Duodenal mucosa (tissue), 2 donors: ENCODE results near the gene TNFRSF1A.
A peak's percentile ranks its signal among the peaks of the same experiment; 100 is the strongest.

Source experiments
- H3K27ac ChIP-seq: one replicate; pipeline ENCODE4 v1.7.0; 2013; ENCODE audit warnings: low read depth, low read length
- H3K27me3 ChIP-seq, 2 donors: one replicate each; pipeline ENCODE4 v1.7.0; 2013; ENCODE audit warnings: low read length in 2 of 2, control low read depth in 1 of 2; ENCODE audit not compliant: insufficient read depth in 2 of 2, control insufficient read depth in 1 of 2
- H3K36me3 ChIP-seq, 2 donors: one replicate each; pipeline ENCODE4 v1.7.0; 2013; ENCODE audit warnings: low read length in 2 of 2, control low read depth in 1 of 2; ENCODE audit not compliant: insufficient read depth in 2 of 2, control insufficient read depth in 1 of 2
- H3K4me1 ChIP-seq, 2 donors: one replicate each; pipeline ENCODE4 v1.7.0; 2013; ENCODE audit warnings: low read length in 2 of 2, control low read depth in 1 of 2; ENCODE audit not compliant: insufficient read depth in 2 of 2, control insufficient read depth in 1 of 2
- H3K4me3 ChIP-seq, 2 donors: one replicate each; pipeline ENCODE4 v1.7.0; 2013; ENCODE audit warnings: low read length in 2 of 2, low read depth in 1 of 2
- H3K9ac ChIP-seq, 2 donors: one replicate each; pipeline ENCODE4 v1.7.0; 2013; ENCODE audit warnings: low read length in 2 of 2, low read depth in 1 of 2
- H3K9me3 ChIP-seq, 2 donors: one replicate each; pipeline ENCODE4 v1.7.0; 2013; ENCODE audit warnings: low read length in 2 of 2, control low read depth in 1 of 2; ENCODE audit not compliant: control insufficient read depth in 1 of 2

Gene TNFRSF1A

DNA sequence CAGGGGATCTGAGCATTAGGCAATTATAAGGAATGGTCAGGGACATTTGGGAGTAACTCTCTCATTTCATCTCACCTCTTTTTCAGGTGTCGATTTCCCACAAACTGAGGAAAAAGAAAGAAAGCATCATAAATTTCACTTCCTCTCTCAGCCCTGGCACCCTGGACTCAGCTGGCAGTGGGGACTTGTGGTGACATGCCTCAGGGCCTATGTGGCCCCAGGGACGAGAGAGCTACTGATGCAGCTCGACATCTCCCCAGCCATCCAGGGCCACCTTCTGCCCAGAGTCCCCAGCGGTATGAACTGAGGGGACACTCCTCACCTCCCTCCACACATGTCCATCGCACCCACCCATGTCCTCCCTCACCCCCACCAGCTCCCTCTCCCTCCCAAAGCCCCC is 11.7 kb downstream of the TNFRSF1A start:
- Histone ChIP-seq H3K27ac (no peak overlapping the region), H3K9ac (no peak overlapping the region), H3K4me1 (peaks cover 44 to 48% of the 10 kb centered on the region in 2 donors), H3K27me3 (no peaks in the 10 kb centered on the region), H3K36me3 (peaks cover 50 to 83% of the 10 kb centered on the region in 2 donors), H3K4me3 (no peak overlapping the region), H3K9me3 (no peaks in the 10 kb centered on the region)

- peaks cover 44 to 46% of the 10 kb centered on the region in 2 donors for H3K4me1 ChIP-seq
- H3K27ac ChIP-seq: no peak overlapping the region
- no peaks in the 10 kb centered on the region for H3K9me3 ChIP-seq
- no peak overlapping the region for H3K9ac ChIP-seq
- peaks cover 50 to 82% of the 10 kb centered on the region in 2 donors for H3K36me3 ChIP-seq
- H3K4me3 ChIP-seq: no peak overlapping the region
- H3K27me3 ChIP-seq: no peaks in the 10 kb centered on the region
These were observed 12.2 kb downstream of the TNFRSF1A start for GRCh38 chr12:6329703-6330064.

DNA sequence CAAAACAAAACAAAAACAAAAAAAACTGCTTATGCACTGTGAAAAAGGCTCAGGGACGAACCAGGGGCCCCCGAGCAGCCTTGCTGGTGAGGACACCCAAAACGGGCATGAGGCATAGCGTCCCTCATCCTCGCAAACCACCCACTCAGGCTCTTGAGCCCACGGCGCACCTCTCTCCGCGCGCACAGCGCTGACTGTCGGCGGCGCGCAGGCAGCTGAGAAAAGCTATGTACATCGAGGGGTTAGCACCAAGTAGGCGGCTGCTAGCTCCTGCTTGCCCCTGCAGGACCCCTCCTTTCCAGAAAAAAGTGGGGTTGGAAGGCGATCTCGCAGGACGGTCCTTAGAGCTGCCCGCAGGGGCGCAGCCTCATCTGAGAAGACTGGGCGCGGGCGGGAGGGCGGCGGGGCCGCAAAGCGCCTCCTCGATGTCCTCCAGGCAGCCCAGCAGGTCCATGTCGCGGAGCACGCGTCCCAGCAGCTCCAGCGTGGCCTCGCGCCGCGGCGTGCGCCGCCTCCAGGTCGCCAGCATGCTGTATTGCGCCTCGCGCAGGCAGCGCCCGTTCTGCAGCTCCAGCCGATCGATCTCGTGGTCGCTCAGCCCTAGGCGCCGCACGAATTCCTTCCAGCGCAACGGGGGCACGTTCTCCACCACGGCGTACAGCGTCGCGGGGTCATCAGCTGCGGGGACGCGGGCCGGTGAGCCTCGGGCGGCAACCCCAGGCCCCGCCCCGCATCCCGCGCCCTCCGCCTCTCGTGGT is 12.8 kb downstream of the TNFRSF1A start:
- Histone ChIP-seq H3K36me3 (peaks cover 48 to 76% of the 10 kb centered on the region in 2 donors), H3K27ac (no peak overlapping the region), H3K4me1 (peaks cover 43 to 45% of the 10 kb centered on the region in 2 donors), H3K9ac (no peak overlapping the region), H3K4me3 (no peak overlapping the region), H3K27me3 (no peaks in the 10 kb centered on the region), H3K9me3 (no peaks in the 10 kb centered on the region)

DNA sequence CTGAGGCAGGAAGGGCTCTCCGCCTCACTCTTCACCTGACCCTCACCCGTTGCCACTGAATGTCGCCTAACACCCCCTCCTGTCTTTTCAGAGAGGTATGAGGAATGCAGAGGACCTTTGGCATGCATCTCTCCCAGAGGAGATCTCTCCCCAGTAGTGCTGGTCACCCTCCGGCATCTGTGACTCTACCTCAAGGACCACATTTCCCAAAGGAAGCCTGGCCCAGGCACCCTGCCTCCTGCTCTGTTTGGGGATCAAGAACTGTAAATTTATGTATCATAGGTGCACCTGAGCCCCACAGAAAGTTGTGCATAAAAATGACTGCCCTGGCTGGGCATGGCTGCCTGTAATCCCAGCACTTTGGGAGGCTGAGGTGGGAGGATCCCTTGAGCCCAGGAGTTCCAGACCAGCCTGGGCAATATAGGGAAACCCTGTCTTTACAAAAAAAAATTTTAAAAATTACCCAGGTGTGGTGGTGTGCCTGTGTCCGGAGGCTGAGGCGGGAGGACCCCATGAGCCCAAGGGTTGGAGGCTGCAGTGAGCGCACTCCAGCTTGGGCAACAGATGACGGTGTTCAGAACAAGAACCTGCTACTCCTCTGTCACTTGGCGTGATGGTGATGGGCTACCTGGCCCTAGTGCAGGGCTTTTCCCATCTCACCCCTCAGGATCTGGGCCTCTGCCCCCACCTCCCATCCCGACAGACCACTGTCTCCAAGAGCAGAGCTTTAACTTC is 13.7 kb downstream of the TNFRSF1A start:
- Histone ChIP-seq H3K9me3 (no peaks in the 10 kb centered on the region), H3K4me3 (no peak overlapping the region), H3K4me1 (peaks cover 41 to 43% of the 10 kb centered on the region in 2 donors), H3K36me3 (peaks cover 39 to 67% of the 10 kb centered on the region in 2 donors), H3K9ac (no peak overlapping the region), H3K27ac (no peak overlapping the region), H3K27me3 (no peaks in the 10 kb centered on the region)

GRCh38 chr12:6327229-6328041 is 14.4 kb downstream of the TNFRSF1A start:
- H3K9ac ChIP-seq: no peak overlapping the region
- no peaks in the 10 kb centered on the region for H3K27me3 ChIP-seq
- no peaks in the 10 kb centered on the region for H3K9me3 ChIP-seq
- H3K4me3 ChIP-seq: no peak overlapping the region
- H3K36me3 ChIP-seq: peaks cover 31 to 59% of the 10 kb centered on the region in 2 donors
- H3K27ac ChIP-seq: no peak overlapping the region
- H3K4me1 ChIP-seq: peaks cover 37 to 46% of the 10 kb centered on the region in 2 donors

DNA sequence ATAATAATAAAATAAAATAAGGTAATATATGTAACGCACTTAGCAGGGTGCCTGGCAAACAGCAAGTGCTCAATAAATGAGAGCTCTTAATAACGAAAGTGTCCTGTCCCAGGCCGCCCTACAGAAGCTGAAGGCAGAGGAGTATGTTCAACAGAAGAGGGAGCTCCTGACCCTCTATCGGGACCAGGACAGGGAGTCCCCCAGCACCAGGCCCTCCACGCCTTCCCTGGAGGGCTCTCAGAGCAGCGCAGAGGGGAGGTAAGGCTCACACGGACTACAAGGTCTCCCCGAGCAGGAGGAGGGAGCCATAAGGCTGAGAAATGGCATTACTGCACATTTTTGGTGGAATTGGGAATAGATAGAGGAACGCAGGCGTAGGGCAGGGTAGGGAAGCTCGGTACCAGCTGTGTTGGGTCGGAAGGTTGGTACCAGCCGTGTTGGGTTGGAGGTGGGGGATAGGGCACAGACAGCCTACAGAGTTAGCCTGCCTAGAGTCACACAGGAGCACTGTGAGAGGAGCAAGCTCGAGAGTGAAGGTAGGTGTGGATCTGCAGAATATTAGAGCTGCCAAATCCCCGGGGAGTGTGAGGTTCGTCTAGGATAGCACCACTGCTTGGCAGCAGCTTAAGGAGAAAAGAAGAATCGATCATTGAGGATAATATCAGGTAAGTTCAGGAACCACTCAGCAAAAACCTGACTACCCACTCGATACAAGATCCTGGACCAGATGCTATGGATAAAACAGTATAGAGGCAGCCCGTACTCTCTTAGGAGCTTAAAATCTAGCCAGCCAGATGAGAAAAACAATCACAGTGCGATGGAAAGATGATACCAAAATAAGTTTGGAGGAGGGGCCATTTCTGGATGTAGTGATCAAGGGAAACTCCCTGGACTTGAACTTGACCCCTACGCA is 15.3 kb downstream of the TNFRSF1A start:
- peaks cover 35 to 48% of the 10 kb centered on the region in 2 donors for H3K4me1 ChIP-seq
- H3K9ac ChIP-seq: no peak overlapping the region
- no peaks in the 10 kb centered on the region for H3K27me3 ChIP-seq
- no peaks in the 10 kb centered on the region for H3K9me3 ChIP-seq
- H3K4me3 ChIP-seq: no peak overlapping the region
- H3K27ac ChIP-seq: no peak overlapping the region
- peaks cover 30 to 55% of the 10 kb centered on the region in 2 donors for H3K36me3 ChIP-seq

- Histone ChIP-seq H3K27ac (no peak overlapping the region), H3K36me3 (peaks cover 16 to 47% of the 10 kb centered on the region in 2 donors), H3K9me3 (no peaks in the 10 kb centered on the region), H3K9ac (no peak overlapping the region), H3K4me1 (peaks cover 29 to 41% of the 10 kb centered on the region in 2 donors), H3K27me3 (no peaks in the 10 kb centered on the region), H3K4me3 (no peak overlapping the region)
These were observed 16.7 kb downstream of the TNFRSF1A start for GRCh38 chr12:6324936-6325750.

DNA sequence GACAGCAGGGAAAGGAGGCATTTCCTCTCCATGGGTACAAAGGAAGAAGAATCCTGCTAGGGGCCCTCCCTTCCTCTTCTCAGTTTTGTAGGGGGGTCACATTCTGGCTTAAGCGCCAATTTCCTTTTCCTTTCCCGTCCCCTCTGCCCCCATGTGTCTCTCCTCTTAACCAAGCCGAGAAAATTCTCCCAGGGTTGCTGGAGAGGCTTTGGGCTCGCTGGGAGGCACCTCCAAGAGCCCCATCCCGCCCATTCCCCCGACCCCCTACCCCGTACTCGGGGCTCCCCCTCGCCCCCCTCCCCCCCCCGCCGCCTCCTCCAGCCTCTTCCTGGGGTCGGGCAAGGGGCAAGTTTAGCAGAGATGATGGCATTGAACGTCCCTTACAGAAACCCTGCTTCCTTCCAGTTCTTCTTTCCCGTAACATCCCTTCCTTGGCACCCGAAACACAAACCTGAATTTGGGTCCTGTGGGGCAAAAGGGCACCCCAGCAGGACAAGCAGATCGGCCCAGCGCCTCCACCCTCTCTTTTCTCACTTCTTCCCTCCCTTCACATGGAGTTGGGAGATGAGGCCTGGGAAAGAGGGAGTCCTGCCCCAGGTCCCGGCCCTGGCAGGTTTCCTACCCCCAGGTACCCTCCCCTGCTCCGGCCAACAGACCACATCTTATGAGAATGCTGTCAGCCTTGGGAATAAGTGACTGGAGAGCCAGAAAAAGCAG is 17.7 kb downstream of the TNFRSF1A start:
- peak overlapping the region; percentile 39 to 60 for H3K9ac ChIP-seq
- H3K4me1 ChIP-seq: peaks cover 29 to 41% of the 10 kb centered on the region in 2 donors
- peaks cover 15 to 49% of the 10 kb centered on the region in 2 donors for H3K36me3 ChIP-seq
- peak overlapping the region; percentile 8 to 50 for H3K4me3 ChIP-seq
- H3K27me3 ChIP-seq: no peaks in the 10 kb centered on the region
- no peaks in the 10 kb centered on the region for H3K9me3 ChIP-seq
- H3K27ac ChIP-seq: peak overlapping the region; percentile 43
